ENCODE results near the gene HBG2. TPM values are rescaled to one million over a fixed set of nuclear protein-coding genes. Genes with fewer than 3 reads are reported as not detected.

HBG2 gene
- total and polyA plus RNA-seq, 2 of the 8 experiments (the other 6 are each of a cell fraction or from before 2014, with no cell fraction given): 0.23 TPM; not detected in 1

DNA sequence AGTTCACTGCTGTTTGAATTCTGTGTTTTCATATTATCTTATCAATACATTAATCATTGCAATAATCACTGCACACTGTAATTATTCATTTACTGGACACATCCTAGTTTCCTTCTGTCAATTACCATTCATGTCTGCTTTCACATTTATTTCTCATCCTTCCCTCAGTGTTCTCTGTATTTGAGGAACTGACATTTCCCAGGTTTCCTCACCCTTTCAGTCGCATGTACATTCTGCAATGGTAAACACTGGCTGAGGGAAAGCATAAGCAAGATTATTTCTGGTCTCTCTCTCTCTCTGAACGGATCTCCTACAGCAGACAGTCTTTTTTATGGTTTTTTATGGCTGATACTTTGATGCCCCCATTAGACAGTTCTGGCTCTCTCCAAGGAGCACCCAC lies 16.1 kb downstream of the HBG2 start:
- Histone ChIP-seq H3K56ac (replicated peaks; ENCODE audit: insufficient read length, low read depth, low read length) (no peak overlapping the region), H3K4me1 (replicated peaks in 1 of 4; ENCODE audit: control insufficient read depth in 3 of 4, insufficient read depth in 4 of 4, low read length in 3 of 4) (no peaks in the 10 kb centered on the region), H3K4me3 (ENCODE audit: extremely low read depth in 1 of 4, insufficient read depth in 2 of 4, low read depth in 3 of 4, low read length in 4 of 4) (no peak overlapping the region), H2BK15ac (ENCODE audit: low read length) (no peak overlapping the region), H3K4me2 (ENCODE audit: insufficient read depth in 1 of 2, low read depth in 2 of 2, low read length in 2 of 2) (no peak overlapping the region), H2BK12ac (ENCODE audit: low read depth, low read length) (no peak overlapping the region), H4K8ac (ENCODE audit: extremely low read depth, insufficient read depth, low read length) (no peak overlapping the region), H4K91ac (replicated peaks; ENCODE audit: insufficient read length, low read length) (no peak overlapping the region), H3K18ac (ENCODE audit: extremely low read depth, low read length) (no peak overlapping the region), H3K9me3 (ENCODE audit: insufficient read depth in 2 of 2, low read depth in 1 of 2, low read length in 1 of 2) (no peaks in the 10 kb centered on the region), H3K27me3 (replicated peaks in 1 of 4; ENCODE audit: control insufficient read depth in 3 of 4, extremely low read depth in 1 of 4, insufficient read depth in 3 of 4, low read length in 3 of 4) (no peaks in the 10 kb centered on the region), H3K23ac (ENCODE audit: insufficient read length) (no peak overlapping the region), H2BK5ac (ENCODE audit: low read depth, low read length) (no peak overlapping the region), H2AK5ac (ENCODE audit: low read depth, low read length) (no peak overlapping the region), H2AFZ (ENCODE audit: low read length) (no peak overlapping the region), H3K36me3 (ENCODE audit: control insufficient read depth in 2 of 4, insufficient read depth in 4 of 4, low read length in 3 of 4) (no peaks in the 10 kb centered on the region), H3K14ac (ENCODE audit: insufficient read length) (no peak overlapping the region), H2BK20ac (ENCODE audit: low read length) (no peak overlapping the region), H3K79me1 (ENCODE audit: low read depth, low read length) (no peaks in the 10 kb centered on the region), H4K5ac (ENCODE audit: insufficient read length, low read depth, low read length) (no peak overlapping the region), H3K27ac (ENCODE audit: low read depth, low read length) (no peak overlapping the region), H3K4ac (replicated peaks; ENCODE audit: insufficient read length, low read depth, low read length) (no peak overlapping the region), H3K9ac (replicated peaks in 1 of 4; ENCODE audit: extremely low read depth in 1 of 4, low read depth in 3 of 4, low read length in 3 of 4) (no peak overlapping the region), H4K20me1 (replicated peaks in 1 of 2; ENCODE audit: control insufficient read depth in 1 of 2, insufficient read depth in 2 of 2, low read length in 2 of 2) (no peaks in the 10 kb centered on the region), H2BK120ac (replicated peaks; ENCODE audit: low read depth, low read length) (no peak overlapping the region), H3K79me2 (ENCODE audit: control insufficient read depth in 1 of 2, insufficient read depth in 2 of 2, low read length in 2 of 2) (no peaks in the 10 kb centered on the region), H3K23me2 (ENCODE audit: low read depth, low read length) (no peaks in the 10 kb centered on the region; the same call in 1 of the 2 replicates)
- DNase-seq (ENCODE audit: low read depth in 1 of 2, low spot score in 2 of 2): no peak
- WGBS, 2 experiments (ENCODE audit: extremely low coverage in 1 of 2, insufficient coverage in 1 of 2, insufficient read length in 1 of 2, insufficient replicate concordance in 2 of 2, low coverage in 1 of 2, low lambda C conversion rate in 2 of 2, missing lambda C conversion rate in 1 of 2): 88% methylated on average over 2 of the region's 2 CpGs; no CpG with 5 or more reads in 1 of the 2 experiments
- FAIRE-seq: no peak
- ChIA-PET POLR2A (ENCODE audit: partially characterized antibody) (no interaction called here), CTCF (ENCODE audit: partially characterized antibody) (interaction anchor here (0.8 kb wide), 1 partner anchor 52 kb away, joined by 3 read pairs; no protein-coding TSS in a partner anchor)
- TF ChIP-seq GABPA (IDR thresholded peaks at IDR 0.05; ENCODE audit: borderline replicate concordance, insufficient read depth, low read length) (no peak), SP2 (IDR thresholded peaks at IDR 0.05; ENCODE audit: low read length) (no peak), TAF1 (IDR thresholded peaks at IDR 0.05; ENCODE audit: low read depth, low read length) (no peak), FOSL1 (IDR thresholded peaks at IDR 0.05; ENCODE audit: insufficient read depth, low read depth, low read length) (no peak), CBX8 (IDR thresholded peaks at IDR 0.05; ENCODE audit: borderline replicate concordance, low read depth, low read length) (no peak)
